BE2C (cell line): ENCODE data around the gene PSMF1.

Experiments
- DNase-seq: peaks from one replicate; pipeline ENCODE4 v3.0.0-alpha.2; 2020
- H3K27me3 ChIP-seq: fragments of 250-450 bp; sonication (Bioruptor Pico); 2 replicates; pipeline ENCODE4 v1.5.1; 2020; ENCODE audit warnings: mild to moderate bottlenecking
- H3K36me3 ChIP-seq: fragments of 250-450 bp; sonication (Bioruptor Pico); 2 replicates; pipeline ENCODE4 v1.5.1; 2020; ENCODE audit warnings: mild to moderate bottlenecking
- H3K4me1 ChIP-seq: fragments of 250-450 bp; sonication (Bioruptor Pico); 2 replicates; pipeline ENCODE4 v1.5.1; 2020
- H3K4me3 ChIP-seq: 2 replicates; pipeline ENCODE4 v1.5.1; 2011; ENCODE audit warnings: low read depth, low read length
- H3K9me3 ChIP-seq: fragments of 250-450 bp; sonication (Bioruptor Pico); 2 replicates; pipeline ENCODE4 v1.5.1; 2020
- CTCF ChIP-seq: IDR thresholded peaks from 2 replicates; pipeline ENCODE4 v1.5.1; 2012; ENCODE audit warnings: mild to moderate bottlenecking, low read depth, low read length

PSMF1 gene

DNA sequence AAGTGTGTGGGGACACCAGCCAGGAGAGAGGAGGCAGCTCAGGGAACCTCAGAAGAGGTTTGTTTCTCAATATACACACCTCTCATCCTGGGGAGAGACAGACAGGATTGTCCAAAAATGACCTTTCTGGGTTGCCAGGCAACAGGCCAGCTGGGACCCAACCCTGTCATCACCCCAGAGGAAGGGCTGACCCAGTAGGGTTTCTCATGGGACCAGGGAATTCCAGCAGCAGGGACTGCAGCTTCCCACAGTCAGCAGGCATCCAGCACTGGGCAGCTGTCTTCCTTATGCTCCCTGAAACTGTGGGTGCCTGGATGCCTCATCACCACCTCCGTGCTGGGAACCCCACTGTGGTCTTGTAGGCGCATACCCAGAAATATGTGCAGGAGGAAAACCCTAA is 86.2 kb downstream of the PSMF1 start:
- no peak overlapping the region for H3K4me3 ChIP-seq
- H3K36me3 ChIP-seq: no peaks in the 10 kb centered on the region
- no peaks in the 10 kb centered on the region for H3K4me1 ChIP-seq
- no peak for DNase-seq
- no peaks in the 10 kb centered on the region for H3K9me3 ChIP-seq
- no peak for TF ChIP-seq CTCF
- H3K27me3 ChIP-seq: no peaks in the 10 kb centered on the region

DNA sequence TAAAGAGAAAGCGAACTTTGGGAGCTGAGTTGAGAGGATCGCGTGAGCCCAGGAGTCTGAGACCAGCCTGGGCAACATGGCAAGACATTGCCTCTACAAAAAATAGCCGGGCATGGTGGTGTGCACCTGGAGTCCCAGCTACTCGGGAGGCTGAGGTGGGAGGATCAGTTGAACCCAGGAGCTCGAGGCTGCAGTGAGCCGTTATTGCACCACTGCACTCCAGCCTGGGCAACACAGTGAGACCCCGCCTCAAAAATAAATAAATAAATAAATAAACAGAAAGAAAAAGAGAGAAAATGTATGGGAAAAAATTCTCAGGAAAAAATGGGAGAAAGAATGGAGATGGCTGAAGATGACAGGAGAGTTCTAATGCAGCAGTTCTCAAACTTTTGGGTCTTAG is 87.4 kb downstream of the PSMF1 start:
- Histone ChIP-seq H3K4me3 (no peak overlapping the region), H3K4me1 (no peaks in the 10 kb centered on the region), H3K27me3 (no peaks in the 10 kb centered on the region), H3K36me3 (no peaks in the 10 kb centered on the region), H3K9me3 (no peaks in the 10 kb centered on the region)
- no peak for DNase-seq
- TF ChIP-seq CTCF: no peak

DNA sequence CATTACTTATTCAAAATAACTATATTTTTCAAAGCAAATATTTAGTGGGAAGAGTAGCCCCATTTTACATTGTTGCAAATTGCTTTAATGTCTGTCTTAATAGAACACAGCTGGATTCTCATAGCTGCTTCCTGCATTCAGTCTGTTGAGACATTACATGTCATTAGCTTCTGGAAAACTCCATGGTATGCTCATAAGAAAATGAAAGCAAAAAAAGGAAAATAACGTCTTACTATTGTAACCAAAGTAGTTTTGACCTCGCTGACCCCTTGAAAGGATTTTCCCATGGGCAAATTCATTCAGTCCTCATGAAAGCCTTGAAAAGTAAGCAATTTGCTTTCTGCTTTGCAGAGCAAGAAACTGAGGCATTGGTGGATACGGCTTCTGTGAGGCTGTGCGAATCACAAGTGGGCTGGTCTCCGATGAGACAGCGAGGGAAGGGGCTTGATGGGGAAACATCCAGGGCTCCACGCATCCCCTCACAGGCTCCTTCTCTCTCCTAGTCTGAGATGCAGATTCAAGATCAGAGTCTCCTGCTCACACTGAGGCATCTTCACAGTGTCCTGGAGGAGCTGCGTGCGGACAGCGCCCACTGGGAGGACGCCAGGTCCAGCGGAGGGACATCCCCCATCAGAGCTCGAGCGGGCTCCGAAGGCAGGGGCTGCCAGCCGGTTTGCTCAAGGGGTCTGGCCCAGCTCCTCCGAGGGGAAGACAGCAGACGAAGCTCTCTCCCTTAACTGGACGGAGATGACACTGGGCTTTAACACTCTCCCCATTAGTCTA is 88.2 kb downstream of the PSMF1 start:
- DNase-seq: no peak
- H3K4me1 ChIP-seq: no peaks in the 10 kb centered on the region

DNA sequence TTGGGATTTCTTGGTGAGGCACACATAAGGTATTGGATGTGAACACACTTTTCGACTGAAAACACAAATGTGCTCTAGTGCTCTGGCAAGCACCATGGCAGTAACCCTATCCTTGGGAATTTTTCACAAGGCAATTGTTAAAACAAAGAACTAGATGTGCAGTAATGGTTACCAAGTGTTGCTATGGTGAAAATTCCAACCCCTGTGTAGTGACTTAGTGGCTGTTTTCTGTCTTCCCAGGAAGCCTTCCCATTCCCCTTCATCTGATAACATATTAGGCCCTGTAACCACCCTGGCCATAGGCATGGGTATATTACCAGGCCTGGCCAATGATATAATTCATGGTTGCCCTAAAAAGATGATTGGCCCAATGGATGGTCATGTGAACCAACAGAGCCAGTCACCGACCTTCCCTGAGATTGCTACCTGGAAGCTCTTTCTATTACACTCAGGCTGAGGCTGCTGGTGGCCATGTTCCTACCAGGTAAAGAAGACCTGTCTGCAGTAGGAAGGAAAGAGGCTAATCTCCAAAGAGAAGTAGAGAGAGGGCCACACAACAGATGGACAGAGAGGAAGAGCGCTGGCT is 89.0 kb downstream of the PSMF1 start:
- Histone ChIP-seq H3K4me3 (no peak overlapping the region), H3K27me3 (no peaks in the 10 kb centered on the region), H3K36me3 (no peaks in the 10 kb centered on the region), H3K9me3 (no peaks in the 10 kb centered on the region), H3K4me1 (no peaks in the 10 kb centered on the region)
- no peak for DNase-seq
- TF ChIP-seq CTCF: no peak

More for the DNA sequence above, 88.2 kb downstream of the PSMF1 start:
- no peaks in the 10 kb centered on the region for H3K36me3 ChIP-seq
- no peaks in the 10 kb centered on the region for H3K9me3 ChIP-seq
- H3K27me3 ChIP-seq: no peaks in the 10 kb centered on the region
- TF ChIP-seq CTCF: no peak
- no peak overlapping the region for H3K4me3 ChIP-seq

DNA sequence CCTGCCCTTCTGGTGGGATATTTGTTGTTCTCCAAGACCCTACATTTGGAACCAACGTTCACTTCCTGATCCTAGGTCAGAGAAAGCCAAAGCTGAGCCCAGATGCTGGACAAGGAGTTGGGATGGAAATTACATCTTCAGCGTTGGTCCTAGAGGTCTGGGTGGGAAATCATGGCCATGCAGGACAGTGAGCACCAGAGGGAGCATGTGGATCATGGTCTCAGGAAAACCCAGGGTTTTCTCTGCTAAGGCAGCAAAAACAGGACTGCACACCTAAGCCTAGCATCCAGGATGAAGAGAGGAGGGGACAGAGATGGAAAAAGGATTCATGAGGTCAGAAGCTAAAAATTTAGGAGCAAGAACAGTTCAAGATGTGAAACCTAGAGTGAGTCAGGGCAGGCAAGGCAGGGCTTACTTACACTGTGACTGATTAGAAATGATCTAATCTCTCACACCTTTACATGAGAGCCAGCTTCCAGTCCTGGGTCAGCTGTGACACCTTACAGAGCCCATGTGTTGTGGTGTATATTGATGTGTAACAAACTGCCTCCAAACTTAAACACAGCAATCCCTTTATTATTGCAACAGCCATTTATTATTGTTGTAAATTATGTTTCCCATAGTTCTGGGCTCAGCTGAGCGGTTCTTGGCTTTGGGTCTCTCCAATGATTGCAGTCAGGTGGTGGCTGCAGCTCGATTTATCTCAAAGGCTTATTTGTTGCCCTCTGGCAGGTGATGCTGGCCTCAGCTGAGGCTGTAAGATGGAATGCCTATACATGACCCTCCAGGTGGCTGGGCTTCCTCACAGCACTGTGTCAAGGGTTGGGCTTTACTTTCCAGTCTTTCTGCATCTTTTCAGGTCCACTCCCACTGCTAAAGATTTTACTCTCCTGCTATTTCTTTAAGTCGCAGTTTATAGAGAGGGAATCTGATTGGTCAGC is 91.3 kb downstream of the PSMF1 start:
- H3K4me3 ChIP-seq: no peak overlapping the region
- no peaks in the 10 kb centered on the region for H3K27me3 ChIP-seq
- H3K4me1 ChIP-seq: no peaks in the 10 kb centered on the region
- TF ChIP-seq CTCF: peak; percentile 8; the same call in 1 of the 2 replicates
- no peak for DNase-seq
- no peaks in the 10 kb centered on the region for H3K36me3 ChIP-seq
- H3K9me3 ChIP-seq: no peaks in the 10 kb centered on the region
